Activated CD4-positive, CD25-positive, alpha-beta regulatory T cell treated with anti-CD3 and anti-CD28 coated beads, Interleukin-2, amount 50 U/mL, for 24 hours (primary cell): Measurements from ENCODE around the gene FAM9C.
"Not testable (repeated sequence)": the region's sequence is repeated elsewhere in the genome, so short reads cannot be mapped to it uniquely, and the experiment has no call there.

ENCODE experiments used
- ATAC-seq, 2 donors: fragments of 150-1000 bp; cut with Tn5 transposase; one replicate each; pipeline ENCODE4 v1.10.0; 2021; ENCODE audit warnings: mild to moderate bottlenecking in 1 of 2, moderate library complexity in 1 of 2

The FAM9C gene

DNA sequence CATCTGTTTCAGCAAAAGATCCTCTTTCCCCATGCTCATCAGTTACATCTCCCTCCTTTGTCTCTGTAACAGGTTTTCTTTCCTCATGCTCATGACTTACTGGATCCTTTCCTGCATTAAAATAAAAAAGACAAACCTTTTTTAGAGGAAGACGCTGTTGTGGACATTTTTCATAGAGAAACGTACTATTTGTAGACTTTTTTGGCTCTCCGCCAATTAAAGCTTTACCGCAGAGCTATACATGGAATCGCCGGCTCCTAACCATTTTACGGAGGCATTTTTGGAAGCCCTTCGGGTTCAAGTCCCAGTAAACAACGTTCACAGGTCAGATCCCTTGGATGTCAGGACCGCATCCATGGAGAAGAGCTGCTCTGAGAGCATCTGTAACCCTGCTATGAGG lies 1.3 kb downstream of the FAM9C start:
- no peak for ATAC-seq

DNA sequence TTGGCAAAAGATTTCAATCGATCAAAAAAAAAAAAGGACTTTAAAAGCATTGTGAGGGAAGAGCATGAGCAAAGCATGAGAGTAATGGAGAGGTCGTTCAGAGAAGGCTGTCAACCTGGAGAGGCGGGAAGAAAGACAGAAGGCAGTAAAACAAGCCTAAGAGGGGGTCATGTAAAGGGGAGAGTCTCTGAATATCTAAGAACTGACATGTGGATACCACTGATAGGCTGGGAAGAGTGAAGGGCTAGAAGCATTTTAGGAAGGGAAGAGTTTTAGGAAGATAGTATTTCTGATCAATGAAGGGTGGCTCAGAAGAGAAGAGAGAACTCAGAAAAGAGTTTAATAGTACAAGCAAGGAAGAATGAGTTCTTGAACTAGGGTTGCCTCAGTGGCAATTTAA lies 7.5 kb downstream of the FAM9C start:
- no peak for ATAC-seq

DNA sequence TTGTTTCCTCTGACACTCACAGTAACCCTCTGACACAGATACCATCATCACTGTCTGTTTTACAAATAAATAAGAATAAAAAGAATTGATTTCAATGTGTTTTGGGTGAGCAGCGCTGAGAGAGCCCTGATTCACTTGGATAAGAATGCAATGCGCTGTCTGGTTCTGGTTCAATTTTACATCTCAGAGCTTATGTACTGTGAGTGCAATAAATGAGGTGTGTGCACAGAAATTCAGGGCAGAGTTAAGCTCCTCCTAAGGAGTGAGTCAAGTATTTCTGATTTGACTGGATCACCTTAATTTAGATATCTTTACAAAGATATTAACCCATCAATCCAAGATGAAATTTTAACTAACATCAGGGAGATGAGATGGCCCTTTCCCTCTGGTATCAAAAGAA lies 11.2 kb downstream of the FAM9C start:
- no peak for ATAC-seq

DNA sequence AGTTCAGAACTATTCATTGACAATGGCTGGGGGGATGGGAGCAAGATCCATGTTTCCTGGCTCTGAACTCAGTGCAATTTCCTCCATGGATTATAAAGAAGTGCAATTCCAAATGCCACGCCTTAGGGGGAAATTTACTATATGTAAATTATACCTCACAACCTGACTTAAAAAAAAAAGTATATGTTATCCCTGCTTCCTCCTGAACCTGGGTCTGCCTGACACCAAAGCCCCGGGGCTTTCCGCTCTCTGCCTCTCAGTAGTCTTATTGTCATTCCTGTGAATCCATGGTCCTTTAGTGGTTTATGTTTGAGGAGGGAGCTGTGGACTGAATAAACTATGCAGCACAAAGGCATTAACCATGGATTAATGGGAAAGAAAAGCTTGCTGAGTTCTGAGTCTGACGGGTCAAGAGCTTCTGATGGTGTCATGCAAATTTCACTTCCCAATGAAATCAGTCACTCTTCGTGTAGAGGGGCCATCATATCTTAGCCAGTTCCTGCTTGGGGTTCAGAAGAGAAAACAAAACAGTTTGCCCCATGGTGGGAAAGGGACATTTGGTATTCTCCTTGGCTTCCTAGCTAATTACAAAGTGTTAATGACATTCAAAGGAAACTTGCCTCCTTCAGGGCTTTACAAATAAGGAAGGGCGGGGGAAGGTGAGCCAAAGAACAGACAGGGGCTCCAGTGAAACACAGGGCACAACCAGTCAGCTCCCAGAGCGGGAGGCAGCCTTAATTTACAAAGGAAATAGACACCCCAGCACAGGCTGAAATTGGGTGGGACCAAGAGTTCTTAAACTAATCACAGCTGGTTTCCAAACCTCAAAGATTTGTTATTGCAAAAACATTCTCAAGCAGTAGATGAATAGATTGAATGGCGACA lies 14.3 kb downstream of the FAM9C start:
- no peak for ATAC-seq

DNA sequence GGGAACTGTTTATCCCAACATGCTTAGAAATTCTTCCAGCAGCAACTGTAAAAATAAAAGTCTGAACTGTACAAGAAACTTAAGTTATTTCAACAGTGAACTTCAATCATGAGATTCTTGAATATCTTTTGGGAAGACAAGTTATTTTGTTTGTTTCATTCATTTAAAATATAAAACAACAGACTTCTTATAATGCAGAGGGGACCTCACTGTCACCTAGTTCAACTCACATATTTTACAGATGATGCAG lies 14.9 kb downstream of the FAM9C start:
- ATAC-seq: no peak

DNA sequence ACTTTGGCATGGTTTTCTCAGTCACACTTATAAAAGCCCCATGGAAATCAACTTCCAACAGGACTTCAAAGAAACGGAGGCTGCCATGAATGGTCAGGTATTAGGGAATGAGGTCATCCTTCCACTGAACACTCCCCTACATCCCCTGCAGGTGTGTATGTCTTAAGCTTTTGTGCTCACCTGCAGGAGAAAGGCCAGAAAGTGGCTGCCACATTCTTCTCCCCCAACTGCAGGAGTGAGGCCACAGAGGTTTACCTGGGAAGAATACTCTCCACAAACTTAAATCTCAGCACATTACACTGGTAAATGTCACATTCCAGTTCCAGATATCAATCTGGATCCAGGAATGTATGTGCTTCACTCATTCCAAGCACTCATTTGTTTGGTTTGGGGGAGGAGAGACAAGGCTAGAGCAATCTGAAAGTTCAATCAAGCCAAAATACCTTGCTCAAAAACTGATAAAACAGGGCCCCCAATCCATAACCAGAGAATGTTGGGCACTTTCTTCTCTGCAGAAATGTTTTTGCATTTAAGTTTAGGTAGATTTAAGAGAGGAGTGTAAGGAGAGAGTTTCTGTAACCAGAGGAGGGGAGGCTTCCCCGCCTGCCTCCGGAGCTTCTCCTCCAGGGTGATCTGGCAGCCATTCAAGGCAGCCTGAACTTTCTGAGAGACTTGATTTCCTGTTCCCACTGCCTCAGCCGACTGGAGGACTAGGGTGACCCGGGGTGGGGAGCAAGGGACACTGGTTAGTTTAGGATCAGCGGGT lies 15.4 kb downstream of the FAM9C start:
- ATAC-seq: no peak

DNA sequence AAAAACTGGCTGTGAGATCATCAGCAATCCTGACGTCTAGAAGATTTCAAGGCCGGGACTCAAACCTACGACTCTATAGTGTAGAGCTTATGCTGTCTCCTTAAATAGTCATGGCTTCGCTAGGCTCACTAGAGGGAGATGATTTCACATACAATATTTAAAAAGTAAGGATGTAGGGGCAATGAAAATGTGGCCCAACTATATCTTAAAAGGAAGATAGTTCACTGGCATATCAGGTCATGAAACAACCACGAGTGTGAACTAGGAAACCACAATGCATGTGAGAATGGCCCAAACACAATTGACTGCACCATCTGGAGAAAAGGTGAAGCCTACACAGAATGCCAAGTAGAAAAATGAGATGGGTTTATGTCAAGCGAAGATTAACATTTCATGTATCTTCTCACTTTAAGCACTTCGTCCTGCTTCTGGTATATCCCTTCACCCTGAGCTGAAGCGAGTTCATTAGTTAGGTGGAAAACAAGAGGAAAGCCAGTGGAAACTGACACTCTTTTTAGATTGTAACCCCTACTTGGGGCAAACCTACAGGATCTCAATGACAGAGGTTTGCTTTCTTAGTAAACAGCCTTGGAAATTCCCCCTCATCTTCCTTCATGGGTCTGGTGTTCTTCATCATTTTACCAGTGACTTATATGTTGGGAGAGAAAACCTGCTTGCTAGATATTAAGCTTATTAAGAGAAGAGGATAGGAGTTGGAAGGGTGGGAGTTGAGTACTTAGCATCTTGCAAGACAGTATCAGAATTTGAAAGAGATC lies 17.4 kb downstream of the FAM9C start:
- ATAC-seq: no peak

DNA sequence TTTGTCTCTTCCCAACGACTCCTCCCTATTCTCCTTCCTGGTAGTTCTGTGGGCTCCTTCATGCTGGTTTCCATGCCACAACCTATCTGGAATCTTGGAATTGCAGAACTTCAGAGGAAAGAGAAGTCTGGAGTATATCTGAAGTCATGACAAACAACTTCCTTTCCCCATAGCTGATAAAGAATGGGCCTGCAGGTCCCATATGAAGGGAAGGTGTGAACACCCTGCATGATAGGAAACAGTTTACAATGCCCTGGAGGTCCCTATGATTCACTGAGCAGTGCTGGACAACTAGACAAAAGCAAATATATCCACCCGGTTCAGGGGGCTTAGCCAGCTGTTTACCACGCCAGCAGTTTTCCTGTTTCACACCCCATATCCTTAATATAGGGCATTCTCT lies 19.4 kb downstream of the FAM9C start:
- no peak for ATAC-seq

DNA sequence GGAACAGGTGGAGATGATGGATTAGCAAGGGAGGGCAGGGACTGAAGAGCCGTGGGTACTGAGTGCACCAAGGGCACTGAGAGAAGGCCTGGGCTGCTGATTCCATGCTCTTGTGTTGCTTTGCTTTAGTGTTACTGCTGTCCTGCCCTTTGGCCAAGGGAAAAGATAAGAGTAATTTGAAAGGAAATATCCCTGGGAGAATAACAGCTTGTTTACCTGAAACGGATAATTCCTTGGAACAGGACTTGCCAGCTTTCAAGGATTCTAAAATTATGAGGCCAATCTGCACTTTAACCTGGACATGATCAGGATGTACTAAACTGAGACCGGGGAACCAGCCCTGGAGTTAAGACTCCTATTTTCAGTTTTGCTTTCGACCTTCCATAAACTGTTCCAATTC lies 20.4 kb downstream of the FAM9C start:
- no peak for ATAC-seq

DNA sequence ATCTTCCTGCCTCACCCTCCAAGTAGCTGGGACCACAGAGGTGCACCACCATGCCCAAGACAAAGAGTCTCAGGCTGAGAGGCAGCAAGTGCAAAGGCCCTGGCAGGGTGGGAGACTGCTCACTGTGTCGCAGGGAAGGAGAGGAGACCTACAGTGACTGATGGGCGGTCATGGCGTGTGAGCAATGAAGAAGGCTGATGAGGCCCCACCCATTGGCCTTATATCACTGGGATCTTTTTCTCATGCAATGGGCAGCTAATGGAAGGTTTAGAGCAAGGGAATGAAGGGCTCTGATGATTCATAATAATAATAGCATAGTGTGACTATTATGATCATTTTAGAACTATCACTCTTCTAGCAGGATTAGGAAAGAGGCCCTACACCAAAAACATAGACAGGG lies 20.9 kb downstream of the FAM9C start:
- ATAC-seq: no peak

DNA sequence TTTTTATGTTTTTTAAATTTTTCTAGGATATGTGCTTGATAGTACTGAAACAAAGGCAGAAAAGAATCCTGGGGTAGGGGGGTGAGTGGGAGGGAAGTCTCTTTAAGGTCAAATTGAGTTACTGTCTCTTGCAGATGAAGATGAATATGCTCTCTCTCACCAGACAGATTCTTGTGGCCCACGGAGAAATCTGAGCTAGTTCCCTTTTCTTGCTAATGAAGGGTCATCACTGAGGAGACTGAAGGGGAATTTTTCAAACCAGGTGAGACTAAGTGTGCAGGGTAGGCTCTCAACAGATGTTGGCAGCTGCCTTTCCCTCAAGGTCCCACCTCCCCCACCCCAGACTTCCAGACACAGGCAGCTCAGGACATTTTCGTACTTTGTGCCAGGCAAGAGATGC lies 21.5 kb downstream of the FAM9C start:
- no peak for ATAC-seq

DNA sequence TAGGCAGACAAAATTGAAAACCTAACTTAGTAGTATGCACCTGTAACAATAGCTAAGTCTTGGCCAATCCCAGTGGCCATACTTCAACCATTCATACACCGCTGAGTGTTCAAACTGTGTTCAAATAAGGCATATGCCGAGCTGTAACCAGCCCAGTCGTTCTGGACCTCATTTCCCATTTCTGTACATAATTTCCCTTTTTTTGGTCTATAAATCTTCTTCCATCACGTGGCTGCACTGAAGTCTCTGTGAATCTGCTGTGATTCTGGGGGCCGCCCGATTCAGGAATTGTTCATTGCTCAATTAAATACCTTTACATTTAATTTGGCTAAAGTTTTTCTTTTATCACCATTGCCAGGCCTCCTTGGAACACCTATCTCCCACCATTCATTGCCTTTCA lies 27.7 kb downstream of the FAM9C start:
- not testable (repeated sequence) for ATAC-seq

DNA sequence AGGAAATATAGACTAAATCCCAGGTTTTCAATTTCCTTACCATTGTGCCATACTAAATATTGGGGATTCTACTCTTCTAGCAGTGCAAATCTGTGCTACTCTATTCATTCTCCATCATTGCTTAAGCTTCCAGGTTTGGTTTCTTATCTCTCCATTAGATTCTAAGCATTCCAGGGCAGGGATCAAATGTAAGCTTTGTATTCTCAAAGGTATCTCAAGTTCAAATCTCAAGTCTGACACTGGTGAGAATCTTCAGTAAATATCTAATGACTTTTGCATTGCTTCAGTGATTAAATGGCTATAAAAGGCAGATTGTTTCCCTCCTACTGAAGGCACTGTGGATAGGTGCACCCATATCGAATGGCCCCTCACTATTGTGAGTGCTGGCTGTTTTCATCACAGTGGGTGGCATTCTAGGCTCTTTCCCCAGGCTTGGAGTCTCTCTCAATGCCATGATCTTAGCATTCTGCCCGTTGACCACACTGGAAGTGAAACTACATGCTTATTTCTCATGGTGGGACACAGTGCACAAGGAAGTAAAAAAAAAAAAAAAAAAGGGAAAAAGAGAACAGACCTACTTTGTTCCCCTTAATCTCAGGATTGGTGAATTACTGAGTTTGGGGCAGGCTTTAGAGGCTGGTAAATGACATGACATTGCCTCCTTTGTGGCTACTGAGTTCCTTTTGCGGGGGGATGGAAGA lies 28.7 kb downstream of the FAM9C start:
- no peak for ATAC-seq

DNA sequence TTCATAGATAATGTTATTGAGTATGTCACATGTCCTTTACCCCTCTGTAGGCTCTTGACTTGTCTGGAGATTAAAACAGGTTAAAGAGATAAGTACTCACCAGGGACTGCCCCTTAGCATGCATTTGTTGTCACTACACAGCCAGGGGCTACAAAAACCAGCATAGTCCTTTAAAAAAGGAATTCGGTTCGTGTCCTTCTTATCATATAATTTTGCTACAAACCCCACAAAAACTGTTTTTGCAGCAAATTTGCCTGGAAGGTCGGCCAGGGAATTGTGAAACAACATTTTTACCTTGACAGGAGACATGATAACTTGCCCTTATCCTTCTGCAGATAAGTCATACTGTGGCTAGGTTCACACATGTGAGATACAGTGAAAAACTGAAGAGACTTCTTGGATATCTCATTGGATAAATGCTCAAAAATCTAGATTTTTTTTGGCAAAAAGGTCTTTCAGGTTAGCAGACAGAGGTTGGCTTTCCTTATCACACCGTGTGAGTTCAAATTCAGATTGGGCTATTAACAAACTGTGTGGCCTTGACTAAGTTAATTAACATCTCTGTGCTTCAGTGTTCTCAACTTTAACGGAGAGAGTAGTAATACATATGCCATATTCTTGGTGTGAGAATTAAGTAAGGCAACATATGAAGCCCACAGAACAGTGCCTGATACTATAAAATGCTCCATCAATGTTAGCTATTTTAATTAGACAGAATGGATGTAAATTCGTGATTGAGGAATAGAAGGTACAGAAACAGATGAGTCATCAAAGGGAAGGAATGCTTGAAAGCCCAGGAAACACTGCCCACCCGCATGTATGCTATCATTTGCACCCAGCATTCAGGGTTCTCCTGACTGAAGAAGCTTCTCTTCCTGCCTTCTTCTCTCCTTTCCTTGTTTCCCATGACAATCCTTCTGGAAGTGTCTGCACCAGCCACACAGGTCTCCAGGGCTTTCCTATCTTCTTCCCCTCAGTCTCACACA lies 30.0 kb downstream of the FAM9C start:
- peak; percentile 15 for ATAC-seq

DNA sequence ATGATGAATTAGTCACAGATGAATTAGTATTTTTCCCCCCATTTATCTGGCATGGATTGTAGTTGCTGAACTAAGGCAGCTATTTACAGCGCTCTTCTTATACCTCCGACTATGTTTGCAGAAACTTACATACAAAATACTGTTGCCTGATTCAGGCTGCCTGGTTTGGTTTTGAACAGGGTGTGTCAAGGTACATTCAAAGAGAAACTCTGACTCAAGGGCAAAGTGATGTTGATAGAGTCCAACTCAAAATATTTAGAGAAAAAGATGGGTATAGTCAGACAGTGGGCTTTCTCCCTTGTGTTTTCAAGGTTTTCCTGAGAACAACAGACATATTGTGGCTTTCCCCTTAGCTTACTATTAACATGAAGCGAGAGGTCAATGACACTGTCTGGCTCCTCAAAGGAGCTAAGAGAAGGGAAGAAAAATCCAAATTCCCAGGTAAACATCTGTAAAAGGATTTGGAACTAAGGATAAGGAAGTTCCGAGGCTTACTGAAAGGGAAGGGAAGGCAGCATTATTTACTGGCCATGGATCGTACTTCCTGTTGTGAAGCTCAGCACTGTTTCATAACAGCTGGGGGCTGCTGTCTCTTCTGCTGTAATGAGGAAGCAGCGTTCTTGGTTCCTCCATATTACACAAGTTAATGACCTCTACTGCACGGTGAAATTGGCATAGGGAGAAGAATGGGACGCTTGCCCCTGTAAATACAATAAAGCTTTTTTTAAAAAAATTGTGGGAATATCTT lies 30.9 kb downstream of the FAM9C start:
- peak; percentile 92 to 94 for ATAC-seq

DNA sequence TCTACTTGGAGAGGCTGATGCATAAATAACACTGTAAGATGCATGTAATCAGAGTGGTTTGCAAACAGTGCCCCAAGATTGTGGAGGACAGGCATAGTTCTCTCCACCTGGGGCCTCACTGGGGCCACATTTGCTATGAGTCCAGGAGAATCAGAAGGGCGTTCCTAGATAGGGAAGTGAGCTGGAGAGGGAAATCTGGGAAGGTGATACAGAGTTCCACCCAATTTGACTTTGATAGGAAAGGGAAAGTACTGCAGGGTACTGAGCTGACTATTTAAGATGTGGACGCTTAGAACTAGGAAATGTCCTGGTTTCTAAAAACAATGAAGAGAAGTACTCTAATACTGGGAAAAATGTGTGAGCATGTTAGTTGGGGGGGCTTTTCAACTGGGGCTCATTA lies 33.9 kb downstream of the FAM9C start:
- ATAC-seq: no peak

DNA sequence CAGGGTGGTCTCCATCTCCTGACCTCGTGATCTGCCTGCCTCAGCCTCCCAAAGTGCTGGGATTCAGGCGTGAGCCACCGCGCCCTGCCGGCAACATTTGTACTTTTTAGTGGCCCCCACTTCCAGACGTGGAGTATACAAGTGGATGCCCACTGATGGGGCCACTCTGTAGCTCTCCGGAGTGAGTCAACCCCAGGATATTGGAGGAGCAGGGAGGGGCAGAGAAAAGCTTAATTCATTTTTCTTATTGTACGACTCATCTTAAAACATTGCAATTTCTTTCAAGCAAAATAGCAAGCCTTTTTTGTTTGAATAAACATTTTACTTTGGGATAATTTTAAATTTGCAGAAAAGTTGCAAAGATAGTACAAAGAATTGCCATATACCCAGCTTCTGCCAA lies 34.6 kb downstream of the FAM9C start:
- ATAC-seq: no peak

DNA sequence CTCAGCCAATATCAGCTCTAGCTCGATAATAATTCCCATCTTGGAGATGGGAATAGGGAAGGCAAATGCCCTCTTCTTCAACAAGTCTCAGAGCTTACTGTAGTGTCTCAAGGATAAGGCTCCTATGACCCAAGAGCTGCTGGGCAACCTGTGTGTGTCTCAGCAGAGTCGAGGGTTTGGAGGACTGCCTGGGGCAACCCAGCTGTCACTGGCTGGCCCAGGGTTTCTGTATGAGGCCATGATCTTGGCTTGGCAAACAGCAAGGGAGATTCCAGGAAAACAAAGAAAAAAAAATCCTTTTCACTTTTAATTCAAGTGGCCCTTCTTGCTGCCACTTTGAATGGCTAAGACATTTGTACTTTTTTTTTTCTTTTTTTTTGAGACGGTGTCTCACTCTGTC lies 35.1 kb downstream of the FAM9C start:
- no peak for ATAC-seq

DNA sequence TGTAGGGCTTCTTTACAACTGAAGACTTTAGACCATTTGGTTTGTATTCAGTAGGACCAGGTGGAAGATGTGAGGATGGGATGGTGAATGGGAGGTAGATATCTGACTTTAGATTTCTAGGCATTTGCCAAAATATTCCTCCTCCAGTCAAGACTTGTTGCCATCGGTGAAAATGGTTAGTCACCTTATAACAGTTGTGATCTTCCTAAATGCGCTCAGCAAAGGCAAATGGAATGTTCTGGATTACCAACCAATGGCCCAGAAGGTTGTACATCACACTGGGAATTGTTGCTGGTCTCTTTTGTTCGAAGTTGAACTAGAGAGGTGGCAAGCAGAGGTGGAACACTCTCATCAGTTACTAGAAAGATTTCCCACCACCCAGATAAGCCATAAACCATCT lies 35.6 kb downstream of the FAM9C start:
- no peak for ATAC-seq

DNA sequence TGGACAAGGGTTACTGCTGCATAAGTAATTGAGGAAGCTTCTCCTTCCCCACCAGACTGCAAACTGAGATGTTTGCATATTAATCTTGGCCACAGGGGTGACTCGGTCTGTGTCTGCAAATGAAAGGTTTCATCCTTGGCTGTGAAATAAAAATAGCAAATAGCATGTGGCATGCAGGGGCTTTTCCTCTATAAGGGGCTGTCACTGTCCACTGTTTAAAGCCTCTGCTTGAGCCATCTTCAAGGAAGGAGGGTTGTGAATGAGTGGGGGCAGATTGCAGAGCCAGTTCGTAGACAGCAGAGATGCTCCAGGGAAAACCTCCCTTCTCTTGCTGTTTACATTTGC lies 36.3 kb downstream of the FAM9C start:
- no peak for ATAC-seq

DNA sequence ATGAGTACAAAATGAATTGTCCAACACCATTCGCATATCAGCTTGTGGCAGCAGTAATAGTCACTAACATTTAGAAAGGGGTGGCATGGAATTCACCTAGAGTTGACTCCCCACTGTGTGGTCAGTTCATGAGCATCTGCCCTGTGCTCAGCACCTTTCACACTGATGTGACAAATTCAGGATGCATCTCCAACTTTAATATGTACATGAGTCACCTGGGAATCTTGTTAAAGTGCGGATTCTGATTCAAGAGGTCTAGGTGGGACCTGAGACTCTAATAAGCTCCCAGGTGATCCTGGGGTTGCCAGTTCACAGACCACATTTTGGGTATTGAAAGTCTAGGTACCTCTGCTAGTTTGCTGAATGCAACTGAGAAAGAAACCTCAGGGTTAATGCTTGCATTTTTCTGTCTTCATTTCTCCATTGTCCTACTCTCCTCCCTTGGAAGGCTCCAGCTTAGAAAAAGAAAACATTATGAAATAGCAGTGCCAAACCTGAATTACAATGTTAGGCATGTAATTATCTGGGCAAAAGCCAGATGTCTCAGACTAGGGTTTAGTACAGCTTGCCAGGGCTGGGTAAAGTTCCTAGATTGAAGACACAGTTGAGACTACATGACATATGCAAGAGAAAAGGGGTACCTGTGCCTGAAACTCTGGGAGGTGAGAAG lies 36.8 kb downstream of the FAM9C start:
- no peak for ATAC-seq
